OCI-LY7 (cell line): Measurements from ENCODE around the gene AOPEP. TPM values are rescaled to one million over a fixed set of nuclear protein-coding genes. Genes with fewer than 3 reads are reported as not detected.

Experiments
- BruUV-seq: library from RNA; stranded (reverse); fragments of 400-500 nt; replicated peaks from 2 replicates; lab custom pipeline; 2021; lab: Mats Ljungman, UMichigan
- CTCF ChIA-PET: fragments of 300-600 bp; sonication (Branson Sonifier 250); formaldehyde crosslinking; loops from one replicate; lab custom pipeline; 2022; ENCODE audit warnings: antibody characterized with exemption; ENCODE audit not compliant: unreplicated experiment; lab: Charles Lee
- POLR2A ChIA-PET: fragments of 300-600 bp; sonication (Branson Sonifier 250); formaldehyde crosslinking; loops from one replicate; lab custom pipeline; 2022; ENCODE audit warnings: antibody characterized with exemption; lab: Charles Lee
- DNase-seq: peaks from one replicate; pipeline ENCODE4 v3.0.0-alpha.2; 2015; ENCODE audit warnings: low spot score
- H2AFZ ChIP-seq: fragments of 200-600 bp; sonication (generic), shearing (Covaris generic); 2 replicates; pipeline ENCODE4 v1.6.1; 2014; ENCODE audit warnings: mild to moderate bottlenecking, antibody characterized with exemption, low read length, moderate library complexity
- H3K27ac ChIP-seq: fragments of 200-600 bp; sonication (generic); 2 replicates; pipeline ENCODE4 v1.5.1; 2014; ENCODE audit warnings: mixed run types, low read depth, mild to moderate bottlenecking, moderate library complexity, low read length, inconsistent platforms; ENCODE audit not compliant: poor library complexity, severe bottlenecking
- H3K36me3 ChIP-seq: fragments of 200-600 bp; sonication (generic); 2 replicates; pipeline ENCODE4 v1.6.1; 2014; ENCODE audit warnings: mild to moderate bottlenecking, antibody characterized with exemption, low read length, moderate library complexity, mixed read lengths; ENCODE audit not compliant: insufficient read depth
- H3K4me1 ChIP-seq: fragments of 200-600 bp; sonication (generic); 2 replicates; pipeline ENCODE4 v1.5.1; 2014; ENCODE audit warnings: mild to moderate bottlenecking, low read length; ENCODE audit not compliant: insufficient read depth, poor library complexity, severe bottlenecking
- H3K4me2 ChIP-seq: fragments of 200-600 bp; sonication (generic); 2 replicates; pipeline ENCODE4 v1.6.1; 2014; ENCODE audit warnings: mild to moderate bottlenecking, low read length
- H3K4me3 ChIP-seq: fragments of 200-600 bp; sonication (generic); 2 replicates; pipeline ENCODE4 v1.5.1; 2014; ENCODE audit warnings: mild to moderate bottlenecking, low read depth, low read length; ENCODE audit not compliant: poor library complexity, severe bottlenecking
- H3K79me2 ChIP-seq: fragments of 200-600 bp; sonication (generic); 2 replicates; pipeline ENCODE4 v1.6.1; 2016; ENCODE audit warnings: low read depth, mild to moderate bottlenecking, low read length, moderate library complexity, mixed read lengths; ENCODE audit not compliant: insufficient read depth
- H3K9me2 ChIP-seq: fragments of 200-600 bp; sonication (generic); 2 replicates; pipeline ENCODE4 v1.6.1; 2016; ENCODE audit warnings: mild to moderate bottlenecking, low read length, mixed read lengths; ENCODE audit not compliant: insufficient read depth
- H3K9me3 ChIP-seq: fragments of 200-600 bp; sonication (generic); 2 replicates; pipeline ENCODE4 v1.6.1; 2014; ENCODE audit warnings: mild to moderate bottlenecking, mixed run types, low read length, mixed read lengths
- H4K20me1 ChIP-seq: fragments of 200-600 bp; sonication (generic); 2 replicates; pipeline ENCODE4 v1.6.1; 2014; ENCODE audit warnings: mild to moderate bottlenecking, antibody characterized with exemption, low read length, moderate library complexity, mixed read lengths; ENCODE audit not compliant: insufficient read depth
- EZH2phosphoT487 ChIP-seq: fragments of 200-600 bp; sonication (generic); IDR thresholded peaks from 2 replicates; pipeline ENCODE4 v1.6.1; 2018; ENCODE audit warnings: low read depth, borderline replicate concordance, mild to moderate bottlenecking, mixed run types, antibody characterized with exemption, low read length, moderate library complexity, mixed read lengths
- intact Hi-C: fragments of 100-400 bp; cut with micrococcal nuclease; formaldehyde crosslinking; loops from one replicate; pipeline ENCODE4 v1.10.0; 2022; ENCODE audit not compliant: unreplicated experiment
- total RNA-seq, 2 experiments: library from RNA; depleted of rRNA in 1 of 2; stranded (reverse); fragments of >200 nt in 1 of 2; shearing (Covaris generic) in 1 of 2; gene quantifications; 2 replicates each; pipeline ENCODE4 v1.2.3, GENCODE V29; 2014 to 2022
- TF ChIP-seq, protein P1 (sequence below): fragments of 200-600 bp; sonication (generic); conservative IDR thresholded peaks from 2 replicates; pipeline ENCODE4 v1.5.1; 2014; ENCODE audit warnings: mild to moderate bottlenecking, antibody characterized with exemption, low read length, moderate library complexity, mixed read lengths

AOPEP gene
- total RNA-seq, 2 experiments from 2014 or later: 17.3 to 24.3 TPM

DNA sequence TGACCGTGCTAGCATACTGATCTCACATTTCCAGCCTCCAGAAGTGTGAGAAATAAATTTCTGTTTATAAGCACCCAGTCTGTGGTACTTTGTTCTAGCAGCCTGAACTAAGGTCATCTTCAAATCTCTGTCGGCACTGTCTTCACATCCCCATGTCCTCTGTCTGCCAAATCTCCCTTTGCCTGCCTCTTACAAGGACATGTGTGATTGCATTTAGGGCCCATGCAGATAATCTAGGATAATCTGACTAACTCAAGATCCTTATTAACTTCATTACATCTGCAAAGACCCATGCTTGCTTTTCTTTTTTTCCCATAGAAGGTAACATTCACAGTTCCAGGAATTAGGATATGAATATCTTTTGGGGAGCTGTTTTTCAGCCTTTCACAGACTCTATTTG is 132.7 kb downstream of the AOPEP start:
- H2AFZ ChIP-seq: no peak overlapping the region
- H3K4me2 ChIP-seq: no peak overlapping the region
- H3K4me3 ChIP-seq: no peak overlapping the region
- H3K79me2 ChIP-seq: no peaks in the 10 kb centered on the region
- H3K27ac ChIP-seq: no peak overlapping the region
- CTCF ChIA-PET: no interaction called here
- no peaks in the 10 kb centered on the region for H3K36me3 ChIP-seq
- no TSS peak for BruUV-seq
- H4K20me1 ChIP-seq: peaks cover 17% of the 10 kb centered on the region
- POLR2A ChIA-PET: no interaction called here
- H3K9me3 ChIP-seq: no peaks in the 10 kb centered on the region
- peaks cover 20% of the 10 kb centered on the region for H3K4me1 ChIP-seq
- TF ChIP-seq, protein P1, sequence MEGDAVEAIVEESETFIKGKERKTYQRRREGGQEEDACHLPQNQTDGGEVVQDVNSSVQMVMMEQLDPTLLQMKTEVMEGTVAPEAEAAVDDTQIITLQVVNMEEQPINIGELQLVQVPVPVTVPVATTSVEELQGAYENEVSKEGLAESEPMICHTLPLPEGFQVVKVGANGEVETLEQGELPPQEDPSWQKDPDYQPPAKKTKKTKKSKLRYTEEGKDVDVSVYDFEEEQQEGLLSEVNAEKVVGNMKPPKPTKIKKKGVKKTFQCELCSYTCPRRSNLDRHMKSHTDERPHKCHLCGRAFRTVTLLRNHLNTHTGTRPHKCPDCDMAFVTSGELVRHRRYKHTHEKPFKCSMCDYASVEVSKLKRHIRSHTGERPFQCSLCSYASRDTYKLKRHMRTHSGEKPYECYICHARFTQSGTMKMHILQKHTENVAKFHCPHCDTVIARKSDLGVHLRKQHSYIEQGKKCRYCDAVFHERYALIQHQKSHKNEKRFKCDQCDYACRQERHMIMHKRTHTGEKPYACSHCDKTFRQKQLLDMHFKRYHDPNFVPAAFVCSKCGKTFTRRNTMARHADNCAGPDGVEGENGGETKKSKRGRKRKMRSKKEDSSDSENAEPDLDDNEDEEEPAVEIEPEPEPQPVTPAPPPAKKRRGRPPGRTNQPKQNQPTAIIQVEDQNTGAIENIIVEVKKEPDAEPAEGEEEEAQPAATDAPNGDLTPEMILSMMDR: no peak
- TF ChIP-seq EZH2phosphoT487: no peak
- no peaks in the 10 kb centered on the region for H3K9me2 ChIP-seq
- intact Hi-C loops: no loop called here
- no peak for DNase-seq

DNA sequence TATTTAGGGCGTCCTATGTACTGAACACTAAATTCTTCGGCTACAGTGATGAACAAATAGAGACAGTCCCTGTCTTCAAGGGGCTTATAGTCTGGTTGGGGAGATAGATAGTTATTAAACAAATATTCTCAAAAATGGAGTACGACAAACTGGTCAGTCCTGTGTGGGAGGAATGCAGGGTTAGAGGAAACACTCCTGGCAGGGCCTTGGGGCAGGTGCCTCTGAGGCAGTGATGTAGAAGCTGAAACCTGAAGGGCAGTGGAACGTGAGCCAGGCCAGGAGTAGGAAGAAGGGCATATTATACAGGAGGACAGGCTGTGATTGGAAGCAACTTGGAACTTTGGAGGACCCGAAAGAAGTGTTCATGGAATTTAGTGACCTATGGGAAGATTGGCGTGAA is 133.4 kb downstream of the AOPEP start:
- TF ChIP-seq, protein P1: no peak
- TF ChIP-seq EZH2phosphoT487: no peak
- H3K9me3 ChIP-seq: no peaks in the 10 kb centered on the region
- POLR2A ChIA-PET: interaction anchor here (0.7 kb wide), 1 partner anchor 193 kb away, joined by 8 read pairs; no protein-coding TSS in a partner anchor
- no peaks in the 10 kb centered on the region for H3K9me2 ChIP-seq
- CTCF ChIA-PET: interaction anchor here (0.6 to 1.1 kb wide), 2 partner anchors 13 to 19 kb away, joined by 3 read pairs; no protein-coding TSS in a partner anchor
- peaks cover 17% of the 10 kb centered on the region for H4K20me1 ChIP-seq
- no peak overlapping the region for H2AFZ ChIP-seq
- no peak overlapping the region for H3K4me2 ChIP-seq
- intact Hi-C loops: loop anchor here (2.0 kb wide), 1 partner anchor 35 kb away; no protein-coding TSS in a partner anchor
- peaks cover 20% of the 10 kb centered on the region for H3K4me1 ChIP-seq
- BruUV-seq: no TSS peak
- no peaks in the 10 kb centered on the region for H3K79me2 ChIP-seq
- H3K36me3 ChIP-seq: no peaks in the 10 kb centered on the region
- DNase-seq: no peak
- H3K27ac ChIP-seq: no peak overlapping the region
- H3K4me3 ChIP-seq: no peak overlapping the region
